ENCODE data around the gene ASXL1.

- TF ChIP-seq CTCF (IDR thresholded peaks at IDR 0.05) (no peak), POLR2A (IDR thresholded peaks at IDR 0.05) (no peak)
Observed at GRCh38 chr20:32321390-32321789, 36.7 kb upstream of the ASXL1 start.

Data from gastroesophageal sphincter (tissue), 3 donors.